Measurements from ENCODE around the gene PRKCZ. TPM values are rescaled to one million over a fixed set of nuclear protein-coding genes. Genes with fewer than 3 reads are reported as not detected.

The PRKCZ gene
- polyA plus RNA-seq, 1 of the 3 experiments (the other 2 are of a cell fraction): 24.2 TPM

DNA sequence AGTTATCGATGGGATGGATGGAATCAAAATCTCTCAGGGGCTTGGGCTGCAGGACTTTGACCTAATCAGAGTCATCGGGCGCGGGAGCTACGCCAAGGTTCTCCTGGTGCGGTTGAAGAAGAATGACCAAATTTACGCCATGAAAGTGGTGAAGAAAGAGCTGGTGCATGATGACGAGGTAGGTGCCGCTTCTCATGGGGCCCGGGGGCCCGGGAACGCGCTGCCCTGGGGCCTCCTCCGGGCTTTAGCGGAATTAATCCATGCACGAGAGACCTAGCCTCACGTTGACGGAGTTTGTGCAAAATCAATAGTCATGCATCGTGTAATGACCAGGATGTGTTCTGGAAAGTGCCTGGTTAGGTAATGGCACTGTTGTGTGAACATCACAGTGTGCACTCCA is 100.6 kb downstream of the PRKCZ start:
- ChIA-PET POLR2A (interaction anchor here (0.5 kb wide), 1 partner anchor 220 kb away, joined by 3 read pairs; no protein-coding TSS in a partner anchor), CTCF (interaction anchor here (1.0 to 4.8 kb wide), 6 partner anchors 9 to 231 kb away, joined by 3 to 33 read pairs (median 4); no protein-coding TSS in a partner anchor)
- no peak overlapping the region for H3K9ac ChIP-seq

More for the DNA sequence above, 100.6 kb downstream of the PRKCZ start:
- no peaks in the 10 kb centered on the region for H3K27me3 ChIP-seq (ENCODE audit: insufficient read depth)
- no peaks in the 10 kb centered on the region for H3K79me2 ChIP-seq (ENCODE audit: insufficient read depth)
- peaks cover 0 to 8% of the 10 kb centered on the region in 2 experiments for H3K36me3 ChIP-seq (replicated peaks in 1 of 2; ENCODE audit: control insufficient read depth in 1 of 2, insufficient read depth in 2 of 2, low read length in 1 of 2)
- no peak overlapping the region for H3K27ac ChIP-seq (ENCODE audit: low read depth in 2 of 2, low read length in 1 of 2)
- H3K4me1 ChIP-seq (ENCODE audit: control insufficient read depth in 1 of 2, insufficient read depth in 2 of 2, low read depth in 1 of 2, low read length in 1 of 2): no peaks in the 10 kb centered on the region
- no peaks in the 10 kb centered on the region for H4K20me1 ChIP-seq (ENCODE audit: insufficient read depth)
- no peak overlapping the region for H2AFZ ChIP-seq (ENCODE audit: low read depth)
- H3K4me3 ChIP-seq (ENCODE audit: low read depth in 2 of 2, low read length in 1 of 2): no peak overlapping the region
- TF ChIP-seq NFIC (IDR thresholded peaks at IDR 0.05; ENCODE audit: borderline replicate concordance) (no peak), SMC3 (IDR thresholded peaks at IDR 0.05; ENCODE audit: low read depth, low read length) (no peak), YY1 (IDR thresholded peaks at IDR 0.05; ENCODE audit: low read depth) (no peak), RAD21 (IDR thresholded peaks at IDR 0.05; ENCODE audit: low read length) (no peak), CHD2 (IDR thresholded peaks at IDR 0.05; ENCODE audit: low read length, partially characterized antibody) (no peak), GABPA (IDR thresholded peaks at IDR 0.05; ENCODE audit: low read depth) (no peak), MAX (IDR thresholded peaks at IDR 0.05; ENCODE audit: low read depth) (no peak), USF1 (IDR thresholded peaks at IDR 0.05; ENCODE audit: borderline replicate concordance, low read depth) (no peak), MXI1 (IDR thresholded peaks at IDR 0.05; ENCODE audit: low read depth, low read length) (no peak), NRF1 (IDR thresholded peaks at IDR 0.05; ENCODE audit: low read depth, low read length) (no peak), POLR2AphosphoS5 (IDR thresholded peaks at IDR 0.05; ENCODE audit: low read depth, low read length) (no peak), EZH2phosphoT487 (IDR thresholded peaks at IDR 0.05; ENCODE audit: borderline replicate concordance, low read depth) (no peak), RFX5 (IDR thresholded peaks at IDR 0.05; ENCODE audit: low read length) (no peak), FOSL2 (IDR thresholded peaks at IDR 0.05; ENCODE audit: borderline replicate concordance, low read depth) (no peak), ELF1 (IDR thresholded peaks at IDR 0.05) (no peak), ZBTB33 (IDR thresholded peaks at IDR 0.05; ENCODE audit: borderline replicate concordance, low read depth) (no peak), TAF1 (IDR thresholded peaks at IDR 0.05; ENCODE audit: borderline replicate concordance, low read depth, low read length) (no peak), IRF3 (IDR thresholded peaks at IDR 0.05; ENCODE audit: low read depth, low read length) (no peak), RXRA (IDR thresholded peaks at IDR 0.05; ENCODE audit: borderline replicate concordance, low read depth) (no peak)
- TF ChIP-seq, protein P1, sequence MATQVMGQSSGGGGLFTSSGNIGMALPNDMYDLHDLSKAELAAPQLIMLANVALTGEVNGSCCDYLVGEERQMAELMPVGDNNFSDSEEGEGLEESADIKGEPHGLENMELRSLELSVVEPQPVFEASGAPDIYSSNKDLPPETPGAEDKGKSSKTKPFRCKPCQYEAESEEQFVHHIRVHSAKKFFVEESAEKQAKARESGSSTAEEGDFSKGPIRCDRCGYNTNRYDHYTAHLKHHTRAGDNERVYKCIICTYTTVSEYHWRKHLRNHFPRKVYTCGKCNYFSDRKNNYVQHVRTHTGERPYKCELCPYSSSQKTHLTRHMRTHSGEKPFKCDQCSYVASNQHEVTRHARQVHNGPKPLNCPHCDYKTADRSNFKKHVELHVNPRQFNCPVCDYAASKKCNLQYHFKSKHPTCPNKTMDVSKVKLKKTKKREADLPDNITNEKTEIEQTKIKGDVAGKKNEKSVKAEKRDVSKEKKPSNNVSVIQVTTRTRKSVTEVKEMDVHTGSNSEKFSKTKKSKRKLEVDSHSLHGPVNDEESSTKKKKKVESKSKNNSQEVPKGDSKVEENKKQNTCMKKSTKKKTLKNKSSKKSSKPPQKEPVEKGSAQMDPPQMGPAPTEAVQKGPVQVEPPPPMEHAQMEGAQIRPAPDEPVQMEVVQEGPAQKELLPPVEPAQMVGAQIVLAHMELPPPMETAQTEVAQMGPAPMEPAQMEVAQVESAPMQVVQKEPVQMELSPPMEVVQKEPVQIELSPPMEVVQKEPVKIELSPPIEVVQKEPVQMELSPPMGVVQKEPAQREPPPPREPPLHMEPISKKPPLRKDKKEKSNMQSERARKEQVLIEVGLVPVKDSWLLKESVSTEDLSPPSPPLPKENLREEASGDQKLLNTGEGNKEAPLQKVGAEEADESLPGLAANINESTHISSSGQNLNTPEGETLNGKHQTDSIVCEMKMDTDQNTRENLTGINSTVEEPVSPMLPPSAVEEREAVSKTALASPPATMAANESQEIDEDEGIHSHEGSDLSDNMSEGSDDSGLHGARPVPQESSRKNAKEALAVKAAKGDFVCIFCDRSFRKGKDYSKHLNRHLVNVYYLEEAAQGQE (IDR thresholded peaks at IDR 0.05; ENCODE audit: low read depth, low read length): no peak
- WGBS (ENCODE audit: low lambda C conversion rate): 85% methylated on average over 19 of the region's 19 CpGs
- H3K4me2 ChIP-seq: no peak overlapping the region
- no peaks in the 10 kb centered on the region for H3K9me3 ChIP-seq
- H3F3A ChIP-seq (replicated peaks; ENCODE audit: insufficient read depth): no peaks in the 10 kb centered on the region
- H3K9me2 ChIP-seq: no peaks in the 10 kb centered on the region
- no peak for DNase-seq

Data from SK-N-SH (cell line).